Fibroblast of lung (primary cell): Measurements from ENCODE around the gene MAGI2. TPM values are rescaled to one million over a fixed set of nuclear protein-coding genes. Genes with fewer than 3 reads are reported as not detected.
A peak's percentile ranks its signal among the peaks of the same experiment; 100 is the strongest.

Experiments
- DNase-seq, 2 donors: peaks; one replicate each; pipeline versions ENCODE4 v3.0.0 to v3.0.0-alpha.2; 2010; ENCODE audit warnings: low read depth in 2 of 2
- H2AFZ ChIP-seq: 2 replicates; pipeline ENCODE4 v1.5.1; 2012; ENCODE audit warnings: low read length, control low read depth, inconsistent platforms
- H3K27ac ChIP-seq: 2 replicates; pipeline ENCODE4 v1.5.1; 2011; ENCODE audit warnings: low read length, control low read depth; ENCODE audit not compliant: insufficient read depth
- H3K27me3 ChIP-seq: 2 replicates; pipeline ENCODE4 v1.5.1; 2011; ENCODE audit warnings: mild to moderate bottlenecking, low read length; ENCODE audit not compliant: control insufficient read depth, insufficient read depth
- H3K36me3 ChIP-seq: 2 replicates; pipeline ENCODE4 v1.5.1; 2011; ENCODE audit warnings: low read length; ENCODE audit not compliant: control insufficient read depth, insufficient read depth
- H3K4me1 ChIP-seq: 2 replicates; pipeline ENCODE4 v1.5.1; 2011; ENCODE audit warnings: low read length; ENCODE audit not compliant: control insufficient read depth, insufficient read depth; ENCODE audit errors: extremely low read depth
- H3K4me2 ChIP-seq: 2 replicates; pipeline ENCODE4 v1.5.1; 2011; ENCODE audit warnings: low read length, control low read depth; ENCODE audit not compliant: insufficient read depth; ENCODE audit errors: extremely low read depth
- H3K4me3 ChIP-seq, 4 experiments: fragments of 200-600 bp in 1 of 4; sonication (generic) in 1 of 4; replicated peaks in 1 of 4; 2 replicates each; pipeline ENCODE4 v1.5.1; 2011 to 2016; ENCODE audit warnings: low read length in 4 of 4, low read depth in 3 of 4, mild to moderate bottlenecking in 3 of 4, control low read depth in 2 of 4, inconsistent platforms in 1 of 4, mixed read lengths in 1 of 4; ENCODE audit not compliant: insufficient read depth in 1 of 4; ENCODE audit errors: control extremely low read depth in 1 of 4
- H3K79me2 ChIP-seq: 2 replicates; pipeline ENCODE4 v1.5.1; 2012; ENCODE audit warnings: mild to moderate bottlenecking, low read length, inconsistent platforms; ENCODE audit not compliant: control insufficient read depth, insufficient read depth
- H3K9ac ChIP-seq: 2 replicates; pipeline ENCODE4 v1.5.1; 2011; ENCODE audit warnings: mild to moderate bottlenecking, low read length, control low read depth; ENCODE audit not compliant: insufficient read depth
- H3K9me3 ChIP-seq: 2 replicates; pipeline ENCODE4 v1.5.1; 2012; ENCODE audit warnings: low read depth, low read length; ENCODE audit not compliant: control insufficient read depth, insufficient read depth
- H4K20me1 ChIP-seq: 2 replicates; pipeline ENCODE4 v1.5.1; 2011; ENCODE audit warnings: low read length; ENCODE audit not compliant: control insufficient read depth, insufficient read depth; ENCODE audit errors: extremely low read depth
- EZH2 ChIP-seq: IDR thresholded peaks from 2 replicates; pipeline ENCODE4 v1.5.1; 2012; ENCODE audit warnings: low read length, control low read depth, mild to moderate bottlenecking; ENCODE audit errors: missing control alignments
- polyA plus RNA-seq, 2 donors: library from polyadenylated mRNA; depleted of rRNA in 1 of 2; stranded (reverse) in 1 of 2; unstranded in 1 of 2; fragments of >200 nt; gene quantifications; 2 replicates each; pipeline ENCODE4 v1.2.1, GENCODE V29; 2011 to 2012; ENCODE audit warnings: missing spikeins in 1 of 2
- total RNA-seq: library from RNA; depleted of rRNA; stranded (reverse); fragments of >200 nt; gene quantifications from 2 replicates; pipeline ENCODE4 v1.2.1, GENCODE V29; 2014
- TF ChIP-seq, protein P1 (sequence below), 2 donors: IDR thresholded peaks in 1 of 2; conservative IDR thresholded peaks in 1 of 2; 1 replicate in 1 of 2; 2 replicates in 1 of 2; pipeline ENCODE4 v1.5.1; 2011 to 2012; ENCODE audit warnings: low read length in 2 of 2, control low read depth in 1 of 2, inconsistent platforms in 1 of 2, low read depth in 1 of 2, mild to moderate bottlenecking in 1 of 2

The MAGI2 gene
- total and polyA plus RNA-seq, 2 donors (not counting 1 experiment from before 2014, with no cell fraction given), result 1.8 to 17.0 TPM

DNA sequence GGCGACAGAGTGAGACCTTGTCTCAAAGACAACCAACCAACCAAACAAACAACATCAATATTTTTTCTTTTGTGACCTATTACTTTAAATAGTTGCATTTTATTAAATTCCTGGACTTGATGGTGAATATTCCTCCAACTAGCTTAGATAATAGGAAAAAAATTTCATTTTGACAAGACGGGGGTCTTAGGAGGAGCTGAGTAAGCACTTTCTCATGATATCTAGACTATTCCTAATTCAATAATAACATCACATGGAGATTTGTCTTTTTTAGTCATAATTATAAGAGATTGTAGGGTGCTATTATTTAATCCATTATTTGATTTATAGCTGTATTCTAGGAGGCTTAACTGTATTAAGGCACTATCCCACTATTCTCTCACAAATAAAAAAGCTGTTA, 952.4 kb downstream of the MAGI2 start:
- Histone ChIP-seq H3K4me1 (no peaks in the 10 kb centered on the region), H3K36me3 (no peaks in the 10 kb centered on the region), H3K9ac (no peak overlapping the region), H3K4me2 (no peak overlapping the region), H4K20me1 (no peaks in the 10 kb centered on the region), H3K27me3 (no peaks in the 10 kb centered on the region), H3K79me2 (no peaks in the 10 kb centered on the region), H2AFZ (no peak overlapping the region), H3K27ac (no peak overlapping the region), H3K9me3 (no peaks in the 10 kb centered on the region), H3K4me3 (no peak overlapping the region)
- no peak for DNase-seq
- TF ChIP-seq, protein P1, sequence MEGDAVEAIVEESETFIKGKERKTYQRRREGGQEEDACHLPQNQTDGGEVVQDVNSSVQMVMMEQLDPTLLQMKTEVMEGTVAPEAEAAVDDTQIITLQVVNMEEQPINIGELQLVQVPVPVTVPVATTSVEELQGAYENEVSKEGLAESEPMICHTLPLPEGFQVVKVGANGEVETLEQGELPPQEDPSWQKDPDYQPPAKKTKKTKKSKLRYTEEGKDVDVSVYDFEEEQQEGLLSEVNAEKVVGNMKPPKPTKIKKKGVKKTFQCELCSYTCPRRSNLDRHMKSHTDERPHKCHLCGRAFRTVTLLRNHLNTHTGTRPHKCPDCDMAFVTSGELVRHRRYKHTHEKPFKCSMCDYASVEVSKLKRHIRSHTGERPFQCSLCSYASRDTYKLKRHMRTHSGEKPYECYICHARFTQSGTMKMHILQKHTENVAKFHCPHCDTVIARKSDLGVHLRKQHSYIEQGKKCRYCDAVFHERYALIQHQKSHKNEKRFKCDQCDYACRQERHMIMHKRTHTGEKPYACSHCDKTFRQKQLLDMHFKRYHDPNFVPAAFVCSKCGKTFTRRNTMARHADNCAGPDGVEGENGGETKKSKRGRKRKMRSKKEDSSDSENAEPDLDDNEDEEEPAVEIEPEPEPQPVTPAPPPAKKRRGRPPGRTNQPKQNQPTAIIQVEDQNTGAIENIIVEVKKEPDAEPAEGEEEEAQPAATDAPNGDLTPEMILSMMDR (conservative IDR thresholded peaks at IDR 0.05 in 1 of 2, IDR thresholded peaks at IDR 0.05 in 1 of 2; ENCODE audit: low read depth in 1 of 2, low read length in 2 of 2), result no peak
- no peak for TF ChIP-seq EZH2

DNA sequence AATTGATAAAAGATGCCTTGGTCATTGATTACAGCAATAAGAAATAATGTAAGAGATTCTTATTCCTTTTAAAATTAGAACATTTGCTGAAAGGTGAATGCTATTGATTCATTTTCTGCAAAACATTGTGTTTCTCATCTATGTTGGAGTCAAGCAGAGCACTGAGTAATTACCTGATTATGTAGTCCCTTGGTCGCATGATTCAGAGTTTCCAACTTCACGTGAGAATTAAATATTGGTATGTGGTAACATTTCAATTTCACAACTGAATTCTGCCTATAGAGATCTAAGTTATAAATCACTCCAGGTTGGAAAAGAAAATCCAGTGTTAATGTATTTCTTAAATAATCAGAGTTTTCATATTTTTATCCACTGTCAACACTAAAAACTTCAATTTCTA, 953.5 kb downstream of the MAGI2 start:
- Histone ChIP-seq H3K27ac (no peak overlapping the region), H3K79me2 (no peaks in the 10 kb centered on the region), H2AFZ (no peak overlapping the region), H3K4me3 (no peak overlapping the region), H3K4me2 (no peak overlapping the region), H3K9ac (no peak overlapping the region), H4K20me1 (no peaks in the 10 kb centered on the region), H3K36me3 (no peaks in the 10 kb centered on the region), H3K4me1 (no peaks in the 10 kb centered on the region), H3K27me3 (no peaks in the 10 kb centered on the region), H3K9me3 (no peaks in the 10 kb centered on the region)
- peak in 1 of 2 donors; percentile 12 for DNase-seq
- no peak for TF ChIP-seq EZH2
- TF ChIP-seq, protein P1 (conservative IDR thresholded peaks at IDR 0.05 in 1 of 2, IDR thresholded peaks at IDR 0.05 in 1 of 2; ENCODE audit: low read depth in 1 of 2, low read length in 2 of 2), result no peak

DNA sequence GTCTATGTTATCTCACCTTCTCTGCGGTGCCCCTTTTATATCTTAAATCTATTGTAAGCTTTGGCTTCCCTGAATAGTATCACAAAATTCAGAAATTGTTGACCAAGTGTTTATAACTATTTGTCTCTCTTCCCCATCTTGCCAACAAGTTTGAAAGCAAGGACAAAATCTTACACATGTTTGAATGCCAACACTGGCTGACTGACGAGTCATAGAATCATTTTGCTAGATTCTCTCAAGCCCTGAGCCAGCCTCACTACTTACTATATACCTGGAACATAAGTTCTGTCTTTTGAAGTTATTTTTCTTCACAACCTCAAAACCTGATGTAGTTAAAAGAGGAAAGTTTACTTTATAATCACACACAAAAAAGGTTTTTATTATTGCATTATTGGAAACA, 954.2 kb downstream of the MAGI2 start:
- no peaks in the 10 kb centered on the region for H3K9me3 ChIP-seq
- no peak overlapping the region for H2AFZ ChIP-seq
- H4K20me1 ChIP-seq, result no peaks in the 10 kb centered on the region
- peak in 1 of 2 donors; percentile 9 for DNase-seq
- no peak overlapping the region for H3K27ac ChIP-seq
- no peak for TF ChIP-seq EZH2
- TF ChIP-seq, protein P1 (conservative IDR thresholded peaks at IDR 0.05 in 1 of 2, IDR thresholded peaks at IDR 0.05 in 1 of 2; ENCODE audit: low read depth in 1 of 2, low read length in 2 of 2), result no peak
- H3K27me3 ChIP-seq, result no peaks in the 10 kb centered on the region
- H3K36me3 ChIP-seq, result no peaks in the 10 kb centered on the region
- no peak overlapping the region for H3K4me2 ChIP-seq
- H3K4me3 ChIP-seq, result no peak overlapping the region
- H3K4me1 ChIP-seq, result no peaks in the 10 kb centered on the region
- H3K79me2 ChIP-seq, result no peaks in the 10 kb centered on the region
- no peak overlapping the region for H3K9ac ChIP-seq
